GM12874 (cell line): ENCODE data around the gene GRHL1.

Experiments used
- CTCF ChIP-seq: IDR thresholded peaks from 2 replicates; pipeline ENCODE4 v1.5.1; 2011; ENCODE audit warnings: low read depth, mild to moderate bottlenecking, control low read depth, low read length, moderate library complexity; ENCODE audit not compliant: insufficient read depth

Gene GRHL1

GRCh38 chr2:9914384-9915065, 37.0 kb upstream of the GRHL1 start:
- peak; percentile 21; the same call in 1 of the 2 replicates for TF ChIP-seq CTCF

GRCh38 chr2:9918275-9918674, 33.2 kb upstream of the GRHL1 start:
- no peak for TF ChIP-seq CTCF

- TF ChIP-seq CTCF: no peak
Observed at GRCh38 chr2:9919512-9919911, 32.0 kb upstream of the GRHL1 start.

- no peak for TF ChIP-seq CTCF
Observed at GRCh38 chr2:9937258-9937657, 14.2 kb upstream of the GRHL1 start.

GRCh38 chr2:9937968-9938367, 13.5 kb upstream of the GRHL1 start:
- TF ChIP-seq CTCF: no peak

GRCh38 chr2:9939587-9940485, 11.7 kb upstream of the GRHL1 start:
- TF ChIP-seq CTCF: no peak

GRCh38 chr2:9941196-9941995, 10.1 kb upstream of the GRHL1 start:
- TF ChIP-seq CTCF: no peak
